Lower lobe of right lung (tissue), 2 donors: ENCODE measurements around the gene TERT. TPM values are rescaled to one million over a fixed set of nuclear protein-coding genes. Genes with fewer than 3 reads are reported as not detected.
A peak's percentile ranks its signal among the peaks of the same experiment; 100 is the strongest.
"Not testable (repeated sequence)": the region's sequence is repeated elsewhere in the genome, so short reads cannot be mapped to it uniquely, and the experiment has no call there.

Experiments used
- ATAC-seq, 2 donors: fragments of 200-7000 bp; cut with Tn5 transposase; one replicate each; pipeline ENCODE4 v1.9.1; 2020 to 2022; ENCODE audit warnings: mild to moderate bottlenecking in 2 of 2, moderate library complexity in 2 of 2
- DNase-seq: peaks from one replicate; pipeline ENCODE4 v3.0.0-alpha.2; 2020
- H3K27ac ChIP-seq: fragments of 200-600 bp; one replicate; pipeline ENCODE4 v1.8.0; 2022
- H3K27me3 ChIP-seq: fragments of 200-600 bp; one replicate; pipeline ENCODE4 v1.8.0; 2022; ENCODE audit warnings: low read depth
- H3K36me3 ChIP-seq: fragments of 200-600 bp; one replicate; pipeline ENCODE4 v1.8.0; 2022; ENCODE audit warnings: mild to moderate bottlenecking
- H3K4me1 ChIP-seq: fragments of 200-600 bp; one replicate; pipeline ENCODE4 v1.8.0; 2022
- H3K4me3 ChIP-seq: fragments of 200-600 bp; one replicate; pipeline ENCODE4 v1.8.0; 2022; ENCODE audit warnings: mild to moderate bottlenecking
- H3K9me3 ChIP-seq: fragments of 200-600 bp; one replicate; pipeline ENCODE4 v1.8.0; 2022
- intact Hi-C: fragments of 100-400 bp; cut with DNase I; formaldehyde crosslinking; loops from one replicate; pipeline ENCODE4 v1.11.0; 2022
- total RNA-seq: library from RNA; stranded (reverse); fragmentation: NEBNext Ultra II Directional; extraction: Animal tissue kit (Norgen Biotek cat#: 25700); gene quantifications from one replicate; pipeline ENCODE4 v1.2.1, GENCODE V29; 2021
- TF ChIP-seq, protein P1 (sequence below): fragments of 200-600 bp; IDR thresholded peaks from one replicate; pipeline ENCODE4 v1.8.0; 2022; ENCODE audit warnings: antibody characterized with exemption, mild to moderate bottlenecking
- donor health status: DM: no; HTN: yes; CAD: no; lungs with severe emphysema.

The TERT gene
- total RNA-seq, 1 donor from 2014 or later = not detected

DNA sequence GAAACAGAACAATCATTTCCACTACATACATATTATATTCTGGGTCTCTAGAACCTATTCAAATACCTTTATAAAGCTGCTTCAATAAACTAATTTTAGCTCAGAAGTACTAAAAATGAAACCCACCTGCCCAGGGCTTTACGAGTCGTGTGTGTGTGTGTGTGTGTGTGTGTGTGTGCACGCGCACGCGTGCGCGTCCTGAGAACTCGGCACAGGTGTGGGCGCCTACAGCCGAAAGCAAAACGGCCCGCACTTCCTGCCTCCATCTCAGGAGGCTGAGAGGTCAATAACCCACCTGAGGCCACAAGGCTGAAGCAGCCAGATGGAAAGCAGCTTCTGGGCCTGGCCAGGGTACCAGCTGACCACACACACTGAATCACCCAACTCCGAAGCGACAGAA is 47.0 kb upstream of the TERT start:
- TF ChIP-seq, protein P1, sequence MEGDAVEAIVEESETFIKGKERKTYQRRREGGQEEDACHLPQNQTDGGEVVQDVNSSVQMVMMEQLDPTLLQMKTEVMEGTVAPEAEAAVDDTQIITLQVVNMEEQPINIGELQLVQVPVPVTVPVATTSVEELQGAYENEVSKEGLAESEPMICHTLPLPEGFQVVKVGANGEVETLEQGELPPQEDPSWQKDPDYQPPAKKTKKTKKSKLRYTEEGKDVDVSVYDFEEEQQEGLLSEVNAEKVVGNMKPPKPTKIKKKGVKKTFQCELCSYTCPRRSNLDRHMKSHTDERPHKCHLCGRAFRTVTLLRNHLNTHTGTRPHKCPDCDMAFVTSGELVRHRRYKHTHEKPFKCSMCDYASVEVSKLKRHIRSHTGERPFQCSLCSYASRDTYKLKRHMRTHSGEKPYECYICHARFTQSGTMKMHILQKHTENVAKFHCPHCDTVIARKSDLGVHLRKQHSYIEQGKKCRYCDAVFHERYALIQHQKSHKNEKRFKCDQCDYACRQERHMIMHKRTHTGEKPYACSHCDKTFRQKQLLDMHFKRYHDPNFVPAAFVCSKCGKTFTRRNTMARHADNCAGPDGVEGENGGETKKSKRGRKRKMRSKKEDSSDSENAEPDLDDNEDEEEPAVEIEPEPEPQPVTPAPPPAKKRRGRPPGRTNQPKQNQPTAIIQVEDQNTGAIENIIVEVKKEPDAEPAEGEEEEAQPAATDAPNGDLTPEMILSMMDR = no peak
- ATAC-seq (no peak), DNase-seq (no peak)
- Histone ChIP-seq H3K27me3 (no peaks in the 10 kb centered on the region), H3K36me3 (peaks cover 56% of the 10 kb centered on the region), H3K9me3 (no peaks in the 10 kb centered on the region), H3K4me1 (peaks cover 35% of the 10 kb centered on the region), H3K4me3 (no peak overlapping the region), H3K27ac (no peak overlapping the region)
- intact Hi-C loops = no loop called here

DNA sequence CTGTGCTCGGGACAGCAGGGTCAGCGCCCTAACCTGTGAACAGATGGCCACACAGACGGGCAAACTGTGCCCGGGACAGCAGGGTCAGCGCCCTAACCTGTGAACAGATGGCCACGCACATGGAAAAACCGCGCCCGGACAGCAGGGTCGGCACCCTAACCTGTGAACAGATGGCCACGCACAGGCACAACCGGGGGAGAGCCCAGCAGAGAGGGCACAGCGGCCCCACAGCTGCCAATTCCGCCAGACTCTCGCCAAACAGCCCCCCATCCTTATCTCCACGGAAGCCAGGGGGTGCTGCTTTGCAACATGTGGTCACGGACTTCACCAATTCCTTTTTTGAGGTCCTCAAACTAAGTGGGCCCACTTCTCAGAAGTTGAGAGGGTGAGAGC is 44.9 kb upstream of the TERT start:
- H3K27ac ChIP-seq, ATAC-seq, intact Hi-C loops, H3K4me3 ChIP-seq, H3K27me3 ChIP-seq, H3K9me3 ChIP-seq: not testable (repeated sequence)
- DNase-seq = peak; percentile 14
- H3K36me3 ChIP-seq = peaks cover 76% of the 10 kb centered on the region
- peaks cover 24% of the 10 kb centered on the region for H3K4me1 ChIP-seq

DNA sequence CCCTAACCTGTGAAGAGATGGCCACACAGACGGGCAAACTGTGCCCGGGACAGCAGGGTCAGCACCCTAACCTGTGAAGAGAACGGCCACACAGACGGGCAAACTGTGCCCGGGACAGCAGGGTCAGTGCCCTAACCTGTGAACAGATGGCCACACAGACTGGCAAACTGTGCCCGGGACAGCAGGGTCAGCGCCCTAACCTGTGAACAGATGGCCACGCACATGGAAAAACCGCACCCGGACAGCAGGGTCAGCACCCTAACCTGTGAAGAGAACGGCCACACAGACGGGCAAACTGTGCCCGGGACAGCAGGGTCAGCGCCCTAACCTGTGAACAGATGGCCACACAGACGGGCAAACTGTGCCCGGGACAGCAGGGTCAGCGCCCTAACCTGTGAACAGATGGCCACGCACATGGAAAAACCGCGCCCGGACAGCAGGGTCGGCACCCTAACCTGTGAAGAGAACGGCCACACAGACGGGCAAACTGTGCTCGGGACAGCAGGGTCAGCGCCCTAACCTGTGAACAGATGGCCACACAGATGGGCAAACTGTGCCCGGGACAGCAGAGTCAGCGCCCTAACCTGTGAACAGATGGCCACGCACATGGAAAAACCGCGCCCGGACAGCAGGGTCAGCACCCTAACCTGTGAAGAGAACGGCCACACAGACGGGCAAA is 44.4 kb upstream of the TERT start:
- peak; percentile 20 for DNase-seq
- H3K27ac ChIP-seq, intact Hi-C loops, H3K9me3 ChIP-seq, H3K4me3 ChIP-seq, H3K27me3 ChIP-seq, ATAC-seq: not testable (repeated sequence)
- Histone ChIP-seq H3K4me1 (peaks cover 24% of the 10 kb centered on the region), H3K36me3 (peaks cover 81% of the 10 kb centered on the region)

DNA sequence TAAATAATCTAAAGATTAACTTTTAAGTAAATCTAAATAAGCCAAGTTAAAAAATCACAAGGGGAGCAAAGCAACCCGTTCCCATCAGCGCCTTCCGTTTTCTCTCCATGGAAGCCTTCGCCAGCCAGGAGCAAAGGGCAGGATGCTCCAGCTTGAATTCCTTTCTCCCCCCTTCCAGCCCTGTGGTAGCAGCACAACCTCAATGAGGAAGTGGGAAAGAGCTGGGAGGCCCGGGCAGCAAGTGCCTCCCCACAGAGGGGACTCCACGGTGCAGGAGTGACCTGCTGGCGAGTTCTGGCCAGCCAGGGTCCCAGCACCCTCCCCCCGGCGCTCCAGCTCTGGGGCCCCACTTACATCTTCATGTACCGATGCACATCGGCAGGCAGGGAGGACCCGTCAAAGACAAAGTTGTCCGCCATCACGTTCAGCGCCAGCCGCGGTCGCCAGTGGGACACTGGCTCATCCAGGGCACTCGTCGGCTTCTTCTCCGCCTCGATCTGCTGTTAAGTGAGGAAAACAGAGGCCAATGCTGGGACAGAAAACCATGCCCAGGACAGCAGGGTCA is 43.7 kb upstream of the TERT start:
- H3K4me3 ChIP-seq = no peak overlapping the region
- intact Hi-C loops = no loop called here
- no peaks in the 10 kb centered on the region for H3K9me3 ChIP-seq
- ATAC-seq = no peak
- TF ChIP-seq, protein P1 = no peak
- H3K27ac ChIP-seq = no peak overlapping the region
- peaks cover 88% of the 10 kb centered on the region for H3K36me3 ChIP-seq
- peaks cover 17% of the 10 kb centered on the region for H3K4me1 ChIP-seq
- H3K27me3 ChIP-seq = no peaks in the 10 kb centered on the region
- DNase-seq = no peak

DNA sequence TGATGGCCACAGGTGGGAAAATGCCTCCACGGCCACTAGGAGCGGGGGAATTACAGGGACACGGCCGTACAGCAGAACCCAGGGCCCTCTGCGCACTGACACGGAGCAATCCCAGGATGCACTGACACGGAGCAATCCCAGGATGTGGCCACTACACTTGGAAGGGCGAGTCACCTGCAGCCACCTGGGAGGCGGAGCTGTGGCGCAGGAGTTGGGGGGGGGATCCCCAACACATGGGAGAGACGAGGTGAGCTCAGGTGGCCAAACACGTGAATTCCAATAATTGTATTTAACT is 43.3 kb upstream of the TERT start:
- Histone ChIP-seq H3K27me3 (no peaks in the 10 kb centered on the region), H3K36me3 (peaks cover 88% of the 10 kb centered on the region), H3K9me3 (no peaks in the 10 kb centered on the region), H3K4me3 (no peak overlapping the region), H3K4me1 (peaks cover 13% of the 10 kb centered on the region), H3K27ac (no peak overlapping the region)
- DNase-seq (no peak), ATAC-seq (no peak)
- TF ChIP-seq, protein P1 = no peak
- intact Hi-C loops = no loop called here

DNA sequence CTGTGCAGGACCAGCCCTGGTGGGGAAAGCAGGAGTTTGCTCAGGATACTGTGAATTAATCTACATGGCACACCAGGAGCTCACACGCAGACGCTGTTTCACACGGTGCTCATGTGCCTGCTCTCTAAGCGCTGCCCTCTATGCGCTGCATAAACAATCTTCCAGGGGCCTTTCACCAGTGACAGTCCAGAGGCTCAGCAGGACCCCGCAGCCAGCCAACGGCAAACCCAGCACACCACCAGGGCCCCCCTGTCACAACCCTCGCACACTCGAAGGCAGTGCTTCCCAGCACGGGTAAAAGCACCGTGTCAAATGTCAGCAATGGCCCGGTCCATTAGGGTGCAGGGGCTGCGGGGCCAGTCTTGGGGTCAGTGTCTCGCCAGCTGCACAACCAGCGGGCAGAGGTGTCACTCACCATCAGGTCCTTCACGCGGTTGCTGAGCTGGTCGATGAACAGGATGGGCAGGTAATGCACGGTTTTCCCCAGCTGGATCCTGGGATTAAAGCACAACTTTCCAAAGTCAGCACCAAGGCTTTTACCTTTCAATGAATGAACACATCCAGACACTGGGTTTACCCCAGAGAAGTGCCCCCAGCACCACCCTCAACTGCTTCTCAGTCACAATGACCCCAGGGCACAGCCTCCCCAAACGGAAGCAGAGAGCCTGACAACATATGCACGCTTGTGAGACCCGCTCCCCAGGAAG is 42.8 kb upstream of the TERT start:
- H3K9me3 ChIP-seq = no peaks in the 10 kb centered on the region
- intact Hi-C loops = no loop called here
- no peak overlapping the region for H3K4me3 ChIP-seq
- DNase-seq (no peak), ATAC-seq (no peak)
- H3K36me3 ChIP-seq = peaks cover 87% of the 10 kb centered on the region
- H3K4me1 ChIP-seq = peaks cover 8% of the 10 kb centered on the region
- no peak overlapping the region for H3K27ac ChIP-seq
- H3K27me3 ChIP-seq = no peaks in the 10 kb centered on the region
- TF ChIP-seq, protein P1 = no peak
